ENCODE data around the gene GP1BB. TPM values are rescaled to one million over a fixed set of nuclear protein-coding genes. Genes with fewer than 3 reads are reported as not detected.
"Not testable (repeated sequence)": the region's sequence is repeated elsewhere in the genome, so short reads cannot be mapped to it uniquely, and the experiment has no call there.

The GP1BB gene
- total RNA-seq = 5.3 and 5.4 TPM in 2 replicates

DNA sequence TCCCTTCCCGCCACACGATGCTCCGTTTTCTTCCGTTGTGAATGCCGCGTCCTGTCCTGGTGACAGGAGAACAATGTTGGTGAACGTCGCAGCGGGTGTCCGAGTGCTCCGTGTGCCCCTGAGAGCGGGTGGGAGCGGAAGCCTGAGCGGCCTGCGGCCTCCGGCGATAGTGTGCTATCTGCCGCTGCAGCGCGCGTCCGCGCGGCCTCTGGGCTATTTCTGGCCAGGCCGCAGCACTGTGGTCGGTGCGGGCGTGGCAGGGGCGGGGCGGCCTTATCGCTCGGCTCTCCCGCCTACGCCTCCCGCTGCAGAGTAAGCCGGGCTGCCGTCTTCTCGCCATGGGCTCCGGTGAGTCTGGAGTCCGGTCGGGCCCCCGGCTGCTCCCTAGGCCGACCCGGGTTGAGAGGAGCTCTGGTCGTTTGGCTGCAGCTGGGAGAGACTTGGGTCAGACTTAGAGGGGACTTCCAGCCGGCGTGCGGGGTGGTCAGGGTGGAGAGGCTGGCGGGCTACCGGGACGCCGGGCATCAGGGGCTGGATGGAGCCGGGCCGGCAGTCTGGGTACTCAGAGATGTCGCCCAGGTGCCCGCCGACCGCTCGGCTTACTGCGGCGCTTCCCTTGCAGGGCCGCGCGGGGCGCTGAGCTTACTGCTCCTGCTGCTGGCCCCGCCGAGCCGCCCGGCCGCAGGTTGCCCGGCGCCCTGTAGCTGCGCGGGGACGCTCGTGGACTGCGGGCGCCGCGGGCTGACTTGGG is at the start of gene GP1BB:
TSS of gene GP1BB (plus strand) at position 308 of the 751 bp plus-strand sequence. CDS start at position 339, 31 bp downstream.
- peak; percentile 59 for DNase-seq

DNA sequence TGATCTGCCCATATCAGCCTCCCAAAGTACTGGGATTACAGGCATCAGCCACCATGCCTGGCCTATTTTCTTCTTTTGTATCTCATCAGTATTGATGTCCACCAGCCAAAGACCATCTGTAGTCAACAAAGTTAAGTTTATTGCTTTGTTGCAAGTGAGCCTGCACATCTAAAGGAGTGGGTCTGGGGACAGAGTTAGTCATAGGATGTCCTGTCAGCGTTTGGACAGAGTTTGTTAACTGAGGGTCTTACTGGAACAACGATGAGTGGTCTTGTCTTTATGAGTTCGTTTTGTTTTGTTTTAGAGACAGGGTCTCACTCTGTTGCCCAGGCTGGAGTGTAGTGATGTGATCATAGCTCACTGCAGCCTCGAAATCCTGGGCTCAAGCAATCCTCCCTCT is 49.7 kb upstream of the GP1BB start:
- no peak for DNase-seq

- no peak for DNase-seq
Observed at GRCh38 chr22:19674129-19674928, 49.0 kb upstream of the GP1BB start.

- no peak for DNase-seq
Observed at GRCh38 chr22:19674929-19675253, 48.4 kb upstream of the GP1BB start.

GRCh38 chr22:19675428-19675827 is 47.9 kb upstream of the GP1BB start:
- no peak for DNase-seq

- DNase-seq = not testable (repeated sequence)
Observed at GRCh38 chr22:19676437-19676836, 46.9 kb upstream of the GP1BB start.

GRCh38 chr22:19678949-19679521 is 44.3 kb upstream of the GP1BB start:
- no peak for DNase-seq

GRCh38 chr22:19679522-19680101 is 43.7 kb upstream of the GP1BB start:
- peak; percentile 39 for DNase-seq

GRCh38 chr22:19680287-19680881 is 43.0 kb upstream of the GP1BB start:
- no peak for DNase-seq

DNA sequence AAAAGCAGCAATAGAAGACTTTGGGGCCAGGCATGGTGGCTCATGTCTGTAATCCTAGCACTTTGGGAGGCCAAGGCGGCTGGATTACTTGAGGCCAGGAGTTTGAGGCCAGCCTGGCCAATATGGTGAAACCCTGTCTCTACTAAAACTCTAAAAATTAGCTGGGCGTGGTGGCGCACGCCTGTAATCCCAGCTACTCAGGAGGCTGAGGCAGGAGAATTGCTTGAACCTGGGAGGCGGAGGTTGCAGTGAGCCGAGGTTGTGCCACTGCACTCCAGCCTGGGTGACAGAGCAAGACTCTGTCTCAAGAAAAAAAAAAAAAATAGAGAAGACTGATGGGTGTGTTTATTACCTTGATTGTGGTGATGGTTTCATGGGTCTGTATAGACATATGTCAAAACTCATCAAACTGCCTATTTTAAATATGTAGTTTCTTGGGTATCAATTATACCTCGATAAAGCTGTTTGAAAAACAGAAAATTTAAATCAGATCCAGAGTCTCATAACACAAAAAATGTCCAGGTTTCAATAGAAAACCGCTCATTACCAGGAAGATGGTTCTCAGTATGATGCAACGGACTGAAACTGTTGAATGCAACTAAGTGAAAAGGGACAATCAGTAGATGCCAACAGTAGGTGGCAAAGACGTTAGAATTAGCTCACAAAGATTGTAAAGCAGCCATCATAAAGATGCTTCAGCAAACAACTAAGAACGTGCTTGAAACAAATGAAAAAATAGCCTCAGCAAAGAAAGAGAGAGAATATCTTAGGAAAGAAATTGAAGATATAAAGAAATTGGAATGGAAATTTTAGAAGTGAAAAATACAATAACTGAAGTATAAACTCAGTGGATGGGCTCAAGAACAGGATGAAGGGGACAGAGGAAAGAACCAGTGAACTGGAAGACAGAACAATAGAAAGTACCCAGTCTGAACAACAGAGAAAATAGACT is 42.2 kb upstream of the GP1BB start:
- no peak for DNase-seq

GRCh38 chr22:19681863-19682245 is 41.5 kb upstream of the GP1BB start:
- DNase-seq = no peak

- DNase-seq = no peak
Observed at GRCh38 chr22:19686946-19687345, 36.4 kb upstream of the GP1BB start.

- DNase-seq = no peak
Observed at GRCh38 chr22:19687561-19688300, 35.6 kb upstream of the GP1BB start.

GRCh38 chr22:19688301-19689290 is 34.7 kb upstream of the GP1BB start:
- DNase-seq = no peak

- DNase-seq = no peak
Observed at GRCh38 chr22:19689408-19689807, 33.9 kb upstream of the GP1BB start.

DNA sequence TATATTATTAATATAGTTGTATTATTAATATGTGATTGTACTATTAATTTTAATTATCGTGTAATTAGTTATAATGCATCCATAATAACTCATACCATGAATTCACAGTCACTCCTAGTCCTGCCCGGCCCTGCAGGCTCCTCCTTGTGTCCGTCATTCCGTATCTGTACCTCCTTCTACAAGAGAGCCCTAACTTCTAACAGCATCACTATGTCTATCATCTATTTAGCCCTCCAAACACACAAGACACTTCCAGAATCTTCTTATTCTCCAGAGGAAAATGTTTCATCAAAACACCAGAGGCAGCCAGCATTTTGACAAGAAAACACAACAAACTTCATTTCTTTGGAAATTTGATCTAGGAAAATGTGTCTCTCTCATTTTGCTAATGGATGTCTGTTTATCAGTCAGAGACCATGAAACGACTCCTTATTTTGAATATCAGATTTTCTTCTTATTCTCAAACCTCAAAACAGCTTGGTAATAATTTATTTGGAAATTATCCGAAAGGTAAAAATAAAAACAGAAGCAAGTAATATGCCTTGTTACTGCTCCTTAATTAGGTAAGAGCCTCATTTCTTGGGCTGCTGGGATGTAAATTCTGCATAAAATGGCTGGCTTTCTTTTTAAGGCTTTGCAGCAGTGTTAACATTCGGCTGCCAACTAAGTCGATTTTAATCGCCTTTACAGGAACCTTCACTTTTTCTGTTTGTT is 32.2 kb upstream of the GP1BB start:
- no peak for DNase-seq

- DNase-seq = no peak
Observed at GRCh38 chr22:19691721-19692341, 31.5 kb upstream of the GP1BB start.

- DNase-seq = no peak
Observed at GRCh38 chr22:19693581-19693980, 29.8 kb upstream of the GP1BB start.

Data from dermis blood vessel endothelial cell (primary cell).